ENCODE results near the gene MYLK4.

MYLK4 gene

DNA sequence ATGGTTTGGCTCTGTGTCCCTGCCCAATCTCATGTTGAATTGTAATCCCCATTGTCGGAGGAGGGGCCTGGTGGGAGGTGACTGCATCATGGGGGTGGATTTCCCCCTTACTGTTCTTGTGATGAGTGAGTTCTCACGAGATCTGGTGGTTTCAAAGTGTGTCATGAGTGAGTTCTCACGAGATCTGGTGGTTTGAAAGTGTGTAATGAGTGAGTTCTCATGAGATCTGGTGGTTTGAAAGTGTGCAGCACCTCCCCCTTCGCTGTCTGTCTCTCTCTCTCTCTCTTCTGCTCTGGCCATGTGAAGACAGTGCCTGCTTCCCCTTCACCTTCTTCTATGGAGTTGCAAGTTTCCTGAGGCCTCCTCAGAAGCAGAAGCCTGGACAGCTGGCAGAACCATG is 87.6 kb downstream of the MYLK4 start:
- Histone ChIP-seq H3F3A (ENCODE audit: low read depth) (no peaks in the 10 kb centered on the region), H3K9ac (ENCODE audit: low read depth, low read length, poor library complexity, severe bottlenecking) (no peak overlapping the region), H2AFZ (ENCODE audit: low read length) (no peak overlapping the region), H3K36me3 (ENCODE audit: insufficient read depth, low read length) (no peaks in the 10 kb centered on the region), H3K4me2 (ENCODE audit: low read depth, low read length, poor library complexity, severe bottlenecking) (no peak overlapping the region), H3K4me3 (ENCODE audit: low read length, poor library complexity, severe bottlenecking) (no peak overlapping the region), H3K9me3 (ENCODE audit: insufficient read depth, low read depth, low read length) (no peaks in the 10 kb centered on the region), H3K27me3 (ENCODE audit: insufficient read depth, low read length, poor library complexity, severe bottlenecking) (no peaks in the 10 kb centered on the region), H3K4me1 (ENCODE audit: insufficient read depth, low read length, poor library complexity, severe bottlenecking) (peaks cover 6% of the 10 kb centered on the region), H4K20me1 (ENCODE audit: insufficient read depth, low read length, poor library complexity, severe bottlenecking) (no peaks in the 10 kb centered on the region), H3K9me2 (replicated peaks; ENCODE audit: low read depth, low read length) (no peaks in the 10 kb centered on the region), H3K79me2 (ENCODE audit: insufficient read depth, low read length) (no peaks in the 10 kb centered on the region)
- TF ChIP-seq, protein P1, sequence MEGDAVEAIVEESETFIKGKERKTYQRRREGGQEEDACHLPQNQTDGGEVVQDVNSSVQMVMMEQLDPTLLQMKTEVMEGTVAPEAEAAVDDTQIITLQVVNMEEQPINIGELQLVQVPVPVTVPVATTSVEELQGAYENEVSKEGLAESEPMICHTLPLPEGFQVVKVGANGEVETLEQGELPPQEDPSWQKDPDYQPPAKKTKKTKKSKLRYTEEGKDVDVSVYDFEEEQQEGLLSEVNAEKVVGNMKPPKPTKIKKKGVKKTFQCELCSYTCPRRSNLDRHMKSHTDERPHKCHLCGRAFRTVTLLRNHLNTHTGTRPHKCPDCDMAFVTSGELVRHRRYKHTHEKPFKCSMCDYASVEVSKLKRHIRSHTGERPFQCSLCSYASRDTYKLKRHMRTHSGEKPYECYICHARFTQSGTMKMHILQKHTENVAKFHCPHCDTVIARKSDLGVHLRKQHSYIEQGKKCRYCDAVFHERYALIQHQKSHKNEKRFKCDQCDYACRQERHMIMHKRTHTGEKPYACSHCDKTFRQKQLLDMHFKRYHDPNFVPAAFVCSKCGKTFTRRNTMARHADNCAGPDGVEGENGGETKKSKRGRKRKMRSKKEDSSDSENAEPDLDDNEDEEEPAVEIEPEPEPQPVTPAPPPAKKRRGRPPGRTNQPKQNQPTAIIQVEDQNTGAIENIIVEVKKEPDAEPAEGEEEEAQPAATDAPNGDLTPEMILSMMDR (conservative IDR thresholded peaks at IDR 0.05; ENCODE audit: low read length): no peak
- TF ChIP-seq EZH2phosphoT487 (IDR thresholded peaks at IDR 0.05; ENCODE audit: borderline replicate concordance): no peak

DNA sequence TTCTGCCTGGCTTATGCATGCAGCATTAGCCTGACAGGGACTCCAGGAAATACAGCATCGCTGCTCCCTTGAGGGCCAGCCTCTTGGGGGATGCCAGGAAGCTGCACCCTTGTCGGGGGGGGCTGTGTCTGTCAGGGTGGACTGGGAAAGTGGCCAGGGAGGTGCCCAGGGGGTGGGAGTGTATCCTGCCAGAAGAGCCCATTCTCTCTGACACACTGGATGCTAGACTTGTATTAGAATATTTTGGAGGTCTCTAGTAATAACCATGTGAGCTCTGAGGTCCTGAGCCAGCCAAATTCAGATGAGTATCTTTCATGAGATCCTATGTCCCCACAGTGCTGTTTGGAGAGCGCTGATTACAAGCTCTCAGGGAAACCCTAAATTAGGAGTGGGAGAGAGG is 89.1 kb downstream of the MYLK4 start:
- Histone ChIP-seq H3K9me3 (ENCODE audit: insufficient read depth, low read depth, low read length) (no peaks in the 10 kb centered on the region), H3K27me3 (ENCODE audit: insufficient read depth, low read length, poor library complexity, severe bottlenecking) (no peaks in the 10 kb centered on the region), H2AFZ (ENCODE audit: low read length) (no peak overlapping the region), H3F3A (ENCODE audit: low read depth) (no peaks in the 10 kb centered on the region), H3K4me1 (ENCODE audit: insufficient read depth, low read length, poor library complexity, severe bottlenecking) (peaks cover 6% of the 10 kb centered on the region), H3K9ac (ENCODE audit: low read depth, low read length, poor library complexity, severe bottlenecking) (no peak overlapping the region), H3K36me3 (ENCODE audit: insufficient read depth, low read length) (no peaks in the 10 kb centered on the region), H4K20me1 (ENCODE audit: insufficient read depth, low read length, poor library complexity, severe bottlenecking) (no peaks in the 10 kb centered on the region), H3K79me2 (ENCODE audit: insufficient read depth, low read length) (no peaks in the 10 kb centered on the region), H3K4me3 (ENCODE audit: low read length, poor library complexity, severe bottlenecking) (no peak overlapping the region), H3K4me2 (ENCODE audit: low read depth, low read length, poor library complexity, severe bottlenecking) (no peak overlapping the region), H3K9me2 (replicated peaks; ENCODE audit: low read depth, low read length) (no peaks in the 10 kb centered on the region)
- TF ChIP-seq EZH2phosphoT487 (IDR thresholded peaks at IDR 0.05; ENCODE audit: borderline replicate concordance): no peak
- TF ChIP-seq, protein P1 (conservative IDR thresholded peaks at IDR 0.05; ENCODE audit: low read length): no peak

DNA sequence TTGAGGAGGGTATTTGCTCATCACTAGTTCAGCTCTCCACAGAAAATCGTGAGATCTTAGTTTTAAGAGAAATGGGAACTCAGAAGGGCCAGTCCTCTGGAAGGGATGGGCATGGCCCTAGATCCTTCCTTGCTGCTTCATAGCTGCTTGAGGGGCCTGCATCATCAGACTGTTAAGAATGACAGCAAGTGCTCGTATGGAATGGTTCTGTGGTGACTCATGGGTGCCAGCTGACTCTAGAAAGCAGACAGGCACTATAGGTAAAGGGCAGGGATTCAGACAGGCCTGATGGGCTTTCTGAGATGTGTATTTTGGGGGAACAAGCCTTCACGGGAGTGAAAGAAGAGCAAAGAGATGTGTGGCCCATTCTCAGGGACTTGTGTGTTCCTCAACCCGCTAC is 90.8 kb downstream of the MYLK4 start:
- Histone ChIP-seq H4K20me1 (ENCODE audit: insufficient read depth, low read length, poor library complexity, severe bottlenecking) (no peaks in the 10 kb centered on the region), H3K27me3 (ENCODE audit: insufficient read depth, low read length, poor library complexity, severe bottlenecking) (no peaks in the 10 kb centered on the region), H3K4me2 (ENCODE audit: low read depth, low read length, poor library complexity, severe bottlenecking) (no peak overlapping the region), H3K36me3 (ENCODE audit: insufficient read depth, low read length) (no peaks in the 10 kb centered on the region), H3K79me2 (ENCODE audit: insufficient read depth, low read length) (no peaks in the 10 kb centered on the region), H2AFZ (ENCODE audit: low read length) (no peak overlapping the region), H3K9me3 (ENCODE audit: insufficient read depth, low read depth, low read length) (no peaks in the 10 kb centered on the region), H3K4me3 (ENCODE audit: low read length, poor library complexity, severe bottlenecking) (no peak overlapping the region), H3K9me2 (replicated peaks; ENCODE audit: low read depth, low read length) (no peaks in the 10 kb centered on the region), H3K4me1 (ENCODE audit: insufficient read depth, low read length, poor library complexity, severe bottlenecking) (peaks cover 6% of the 10 kb centered on the region), H3F3A (ENCODE audit: low read depth) (no peaks in the 10 kb centered on the region), H3K9ac (ENCODE audit: low read depth, low read length, poor library complexity, severe bottlenecking) (no peak overlapping the region)
- TF ChIP-seq EZH2phosphoT487 (IDR thresholded peaks at IDR 0.05; ENCODE audit: borderline replicate concordance): no peak
- TF ChIP-seq, protein P1 (conservative IDR thresholded peaks at IDR 0.05; ENCODE audit: low read length): no peak

Data from Loucy (cell line).